Neural cell (in vitro differentiated cells): ENCODE measurements around the gene TPSB2.
"Not testable (repeated sequence)": the region's sequence is repeated elsewhere in the genome, so short reads cannot be mapped to it uniquely, and the experiment has no call there.

Experiments
- CTCF ChIP-seq: fragments of 450-650 bp; IDR thresholded peaks from 2 replicates; pipeline ENCODE4 v1.5.1; 2014; ENCODE audit warnings: antibody characterized with exemption, mild to moderate bottlenecking, moderate library complexity; ENCODE audit not compliant: poor library complexity, severe bottlenecking
- EP300 ChIP-seq: fragments of 450-650 bp; conservative IDR thresholded peaks from 2 replicates; pipeline ENCODE4 v1.6.1; 2014; ENCODE audit warnings: antibody characterized with exemption, mild to moderate bottlenecking, moderate library complexity; ENCODE audit not compliant: poor library complexity, severe bottlenecking
- EZH2 ChIP-seq: fragments of 200-600, 300-800 bp; shearing (Covaris generic), sonication (generic); IDR thresholded peaks from 2 replicates; pipeline ENCODE4 v1.6.1; 2014; ENCODE audit warnings: antibody characterized with exemption, low read length, borderline replicate concordance, mild to moderate bottlenecking; ENCODE audit not compliant: insufficient read depth, poor library complexity, severe bottlenecking
- MXI1 ChIP-seq: fragments of 450-650 bp; conservative IDR thresholded peaks from 2 replicates; pipeline ENCODE4 v1.6.1; 2014; ENCODE audit warnings: antibody characterized with exemption, mild to moderate bottlenecking; ENCODE audit not compliant: poor library complexity, severe bottlenecking
- POLR2AphosphoS5 ChIP-seq: IDR thresholded peaks from 2 replicates; pipeline ENCODE4 v1.6.1; 2012
- RAD21 ChIP-seq: fragments of 450-650 bp; conservative IDR thresholded peaks from 2 replicates; pipeline ENCODE4 v1.6.1; 2014; ENCODE audit warnings: antibody characterized with exemption, mild to moderate bottlenecking, moderate library complexity
- SMC3 ChIP-seq: fragments of 450-650 bp; conservative IDR thresholded peaks from 2 replicates; pipeline ENCODE4 v1.6.1; 2014; ENCODE audit warnings: antibody characterized with exemption, mild to moderate bottlenecking, moderate library complexity; ENCODE audit not compliant: poor library complexity
- TAF1 ChIP-seq: IDR thresholded peaks from 2 replicates; pipeline ENCODE4 v1.6.1; 2012; ENCODE audit warnings: low read depth

- not testable (repeated sequence) for TF ChIP-seq CTCF, EP300, POLR2AphosphoS5, TAF1, SMC3, EZH2, RAD21, MXI1
Measured at GRCh38 chr16:1225728-1226311, 4.2 kb downstream of the TPSB2 start.
